Measurements from ENCODE around the gene IQCE.

DNA sequence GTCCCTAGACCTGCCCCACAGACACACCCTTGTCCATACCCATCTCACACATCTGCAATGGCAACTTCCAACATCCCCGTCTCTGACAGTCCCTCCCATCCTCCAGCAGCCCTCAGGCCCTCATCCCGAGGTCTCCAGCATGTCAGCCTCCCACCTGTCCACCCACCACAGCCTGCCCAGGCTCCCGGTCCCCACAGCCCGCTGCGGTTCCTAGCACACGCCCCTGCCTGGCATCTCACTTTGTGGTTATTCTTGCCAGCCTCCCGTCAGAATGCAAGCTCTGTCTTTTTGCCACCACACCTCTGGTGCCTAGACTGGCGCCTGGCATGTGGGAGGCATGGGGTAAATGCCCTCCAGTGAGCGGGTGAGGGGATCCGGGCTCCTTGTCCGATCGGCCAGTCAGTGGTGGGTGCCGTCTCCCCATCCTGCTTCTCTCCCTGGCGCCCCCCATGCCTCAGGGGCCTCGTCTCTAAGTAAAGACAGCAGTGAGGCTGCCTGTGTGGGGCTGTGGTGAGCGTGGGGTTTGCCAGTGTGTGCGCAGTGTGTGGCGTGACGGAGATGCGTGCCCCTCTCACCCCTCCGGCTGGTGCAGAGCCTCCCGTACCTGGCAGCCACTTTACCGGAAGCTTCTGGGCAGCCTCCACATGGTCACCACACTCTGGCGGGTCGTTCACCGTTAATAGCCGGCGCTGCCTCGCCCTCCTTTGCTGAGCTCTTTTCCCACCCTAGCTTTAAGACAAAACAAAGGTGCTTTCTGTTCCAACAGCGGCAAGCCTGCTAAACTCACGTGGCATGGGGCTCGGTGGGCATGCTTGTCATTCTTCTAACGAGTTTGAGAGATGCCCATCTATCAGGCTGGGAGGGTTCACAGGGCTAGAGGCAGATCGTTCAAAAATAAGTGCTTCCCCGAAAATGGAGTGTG is 44.5 kb downstream of the IQCE start:
- TF ChIP-seq CEBPB (IDR thresholded peaks at IDR 0.05): no peak
- TF ChIP-seq TAF1 (IDR thresholded peaks at IDR 0.05; ENCODE audit: low read depth): no peak
- no peak for TF ChIP-seq CREB1 (IDR thresholded peaks at IDR 0.05; ENCODE audit: low read depth)
- TF ChIP-seq RAD21 (IDR thresholded peaks at IDR 0.05; ENCODE audit: low read depth): no peak
- no peak for TF ChIP-seq EGR1 (IDR thresholded peaks at IDR 0.05)
- TF ChIP-seq, protein P1, sequence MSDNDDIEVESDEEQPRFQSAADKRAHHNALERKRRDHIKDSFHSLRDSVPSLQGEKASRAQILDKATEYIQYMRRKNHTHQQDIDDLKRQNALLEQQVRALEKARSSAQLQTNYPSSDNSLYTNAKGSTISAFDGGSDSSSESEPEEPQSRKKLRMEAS (IDR thresholded peaks at IDR 0.05): no peak
